ENCODE measurements around the gene BLTP1.
A peak's percentile ranks its signal among the peaks of the same experiment; 100 is the strongest.

The BLTP1 gene

DNA sequence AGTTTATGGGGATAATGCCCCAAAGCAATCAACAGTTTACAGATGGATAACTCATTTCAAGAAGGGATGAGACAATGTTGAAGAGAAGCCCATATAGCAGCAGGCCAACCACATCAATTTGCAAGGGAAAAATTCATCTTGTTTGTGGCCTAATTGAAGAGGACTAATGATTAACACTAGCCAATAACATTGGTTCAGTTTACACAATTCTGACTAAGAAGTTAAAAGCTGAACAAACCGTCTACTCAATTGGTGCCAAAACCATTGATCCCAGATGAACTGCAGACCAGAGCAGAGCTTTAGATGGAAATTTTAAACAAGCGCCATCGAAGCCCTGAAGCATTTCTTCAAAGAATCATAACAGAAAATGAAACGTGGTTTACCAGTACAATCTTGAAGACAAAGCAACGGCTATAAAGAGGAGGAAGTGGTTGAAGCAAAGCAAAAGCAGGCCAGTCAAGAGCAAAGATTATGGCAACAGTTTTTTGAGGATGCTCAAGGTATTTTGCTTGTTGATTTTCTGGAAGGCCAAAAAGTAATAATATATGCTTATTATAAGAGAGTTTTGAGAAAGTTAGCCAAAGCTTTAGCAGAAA lies 20.5 kb upstream of the BLTP1 start:
- Histone ChIP-seq H3K27ac (replicated peaks) (no peak overlapping the region), H3K4me3 (replicated peaks; ENCODE audit: insufficient read depth, low read length) (no peak overlapping the region), H3K27me3 (ENCODE audit: insufficient read depth, poor library complexity, severe bottlenecking) (no peaks in the 10 kb centered on the region)
- TF ChIP-seq GABPA (IDR thresholded peaks at IDR 0.05; ENCODE audit: low read depth) = no peak
- 0 out of 2 replicates have a peak, but pooled peaks have one; percentile 14 for TF ChIP-seq SPI1 (IDR thresholded peaks at IDR 0.05; ENCODE audit: borderline replicate concordance, low read depth)
- no peak for DNase-seq (ENCODE audit: low read depth in 1 of 2, low spot score in 1 of 2)

DNA sequence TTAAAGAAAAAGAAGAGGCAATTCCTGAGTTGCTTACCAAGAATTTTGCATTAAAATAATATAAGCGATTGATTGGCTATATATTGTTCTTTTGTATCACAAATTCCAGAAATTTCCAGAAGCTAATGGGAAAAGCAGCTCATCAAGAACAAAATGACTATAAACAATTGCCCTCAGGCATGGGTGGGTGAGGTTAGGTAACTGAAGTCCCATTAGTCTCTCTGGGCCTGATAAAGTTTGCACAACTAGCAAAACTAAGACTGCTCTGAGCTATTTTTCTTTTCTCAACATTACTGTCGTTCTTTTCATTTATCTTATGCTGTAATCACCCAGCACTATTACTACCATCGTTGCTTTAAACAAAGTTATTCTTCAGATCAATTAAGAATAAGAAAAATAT lies 19.2 kb upstream of the BLTP1 start:
- Histone ChIP-seq H3K27ac (replicated peaks) (no peak overlapping the region), H3K4me3 (replicated peaks; ENCODE audit: insufficient read depth, low read length) (no peak overlapping the region)
- TF ChIP-seq, protein P1, sequence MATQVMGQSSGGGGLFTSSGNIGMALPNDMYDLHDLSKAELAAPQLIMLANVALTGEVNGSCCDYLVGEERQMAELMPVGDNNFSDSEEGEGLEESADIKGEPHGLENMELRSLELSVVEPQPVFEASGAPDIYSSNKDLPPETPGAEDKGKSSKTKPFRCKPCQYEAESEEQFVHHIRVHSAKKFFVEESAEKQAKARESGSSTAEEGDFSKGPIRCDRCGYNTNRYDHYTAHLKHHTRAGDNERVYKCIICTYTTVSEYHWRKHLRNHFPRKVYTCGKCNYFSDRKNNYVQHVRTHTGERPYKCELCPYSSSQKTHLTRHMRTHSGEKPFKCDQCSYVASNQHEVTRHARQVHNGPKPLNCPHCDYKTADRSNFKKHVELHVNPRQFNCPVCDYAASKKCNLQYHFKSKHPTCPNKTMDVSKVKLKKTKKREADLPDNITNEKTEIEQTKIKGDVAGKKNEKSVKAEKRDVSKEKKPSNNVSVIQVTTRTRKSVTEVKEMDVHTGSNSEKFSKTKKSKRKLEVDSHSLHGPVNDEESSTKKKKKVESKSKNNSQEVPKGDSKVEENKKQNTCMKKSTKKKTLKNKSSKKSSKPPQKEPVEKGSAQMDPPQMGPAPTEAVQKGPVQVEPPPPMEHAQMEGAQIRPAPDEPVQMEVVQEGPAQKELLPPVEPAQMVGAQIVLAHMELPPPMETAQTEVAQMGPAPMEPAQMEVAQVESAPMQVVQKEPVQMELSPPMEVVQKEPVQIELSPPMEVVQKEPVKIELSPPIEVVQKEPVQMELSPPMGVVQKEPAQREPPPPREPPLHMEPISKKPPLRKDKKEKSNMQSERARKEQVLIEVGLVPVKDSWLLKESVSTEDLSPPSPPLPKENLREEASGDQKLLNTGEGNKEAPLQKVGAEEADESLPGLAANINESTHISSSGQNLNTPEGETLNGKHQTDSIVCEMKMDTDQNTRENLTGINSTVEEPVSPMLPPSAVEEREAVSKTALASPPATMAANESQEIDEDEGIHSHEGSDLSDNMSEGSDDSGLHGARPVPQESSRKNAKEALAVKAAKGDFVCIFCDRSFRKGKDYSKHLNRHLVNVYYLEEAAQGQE (IDR thresholded peaks at IDR 0.05; ENCODE audit: insufficient replicate concordance, low read depth) = no peak

DNA sequence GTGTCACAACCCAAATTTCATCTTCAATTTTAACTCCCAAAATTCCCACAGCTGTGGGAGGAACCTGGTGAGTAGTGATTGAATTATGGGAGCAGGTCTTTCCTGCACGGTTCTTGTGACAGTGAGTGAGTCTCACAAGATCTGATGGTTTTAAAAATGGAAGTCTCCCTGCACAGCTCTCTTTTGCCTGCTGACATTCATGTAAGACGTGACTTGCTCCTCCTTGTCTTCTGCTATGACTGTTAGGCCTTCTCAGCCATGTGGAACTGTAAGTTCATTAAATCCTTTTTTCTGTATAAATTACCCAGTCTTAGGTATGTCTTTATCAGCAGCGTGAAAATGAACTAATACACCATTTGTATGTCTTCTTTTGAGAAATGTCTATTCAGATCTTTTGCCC lies 13.0 kb upstream of the BLTP1 start:
- Histone ChIP-seq H3K27me3 (ENCODE audit: insufficient read depth, poor library complexity, severe bottlenecking) (no peaks in the 10 kb centered on the region), H3K27ac (replicated peaks) (no peak overlapping the region), H3K4me3 (replicated peaks; ENCODE audit: insufficient read depth, low read length) (no peak overlapping the region)
- DNase-seq (ENCODE audit: low read depth in 1 of 2, low spot score in 1 of 2) = no peak
- no peak for TF ChIP-seq POLR2AphosphoS5 (IDR thresholded peaks at IDR 0.05; ENCODE audit: low read depth)
- TF ChIP-seq, protein P1 (IDR thresholded peaks at IDR 0.05; ENCODE audit: insufficient replicate concordance, low read depth) = no peak
- no peak for TF ChIP-seq SPI1 (IDR thresholded peaks at IDR 0.05; ENCODE audit: borderline replicate concordance, low read depth)

More for the DNA sequence above, 19.2 kb upstream of the BLTP1 start:
- no peak for DNase-seq (ENCODE audit: low read depth in 1 of 2, low spot score in 1 of 2)
- no peaks in the 10 kb centered on the region for H3K27me3 ChIP-seq (ENCODE audit: insufficient read depth, poor library complexity, severe bottlenecking)

DNA sequence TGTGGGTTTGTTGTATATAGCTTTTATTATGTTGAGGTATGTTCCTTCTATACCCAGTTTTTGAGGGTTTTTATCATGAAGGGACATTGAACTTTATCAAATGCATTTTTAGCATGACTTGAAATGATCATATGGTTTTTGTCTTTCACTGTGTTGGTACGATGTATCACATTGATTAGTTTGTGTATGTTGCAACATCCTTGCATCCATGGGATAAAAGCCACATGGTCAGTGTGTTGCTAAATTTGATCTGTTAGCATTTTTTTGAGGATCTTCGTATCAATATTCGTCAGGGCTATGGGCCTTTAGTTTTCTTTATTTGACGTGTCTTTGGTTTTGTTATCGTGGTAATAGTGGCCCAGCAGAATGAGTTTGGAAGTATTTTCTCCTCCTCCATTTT lies 11.3 kb upstream of the BLTP1 start:
- Histone ChIP-seq H3K27ac (replicated peaks) (no peak overlapping the region), H3K4me3 (replicated peaks; ENCODE audit: insufficient read depth, low read length) (no peak overlapping the region), H3K27me3 (ENCODE audit: insufficient read depth, poor library complexity, severe bottlenecking) (no peaks in the 10 kb centered on the region)
- DNase-seq (ENCODE audit: low read depth in 1 of 2, low spot score in 1 of 2) = no peak
- TF ChIP-seq GABPA (IDR thresholded peaks at IDR 0.05; ENCODE audit: low read depth) (no peak), POLR2AphosphoS5 (IDR thresholded peaks at IDR 0.05; ENCODE audit: low read depth) (no peak), SPI1 (IDR thresholded peaks at IDR 0.05; ENCODE audit: borderline replicate concordance, low read depth) (no peak)
- TF ChIP-seq, protein P2, sequence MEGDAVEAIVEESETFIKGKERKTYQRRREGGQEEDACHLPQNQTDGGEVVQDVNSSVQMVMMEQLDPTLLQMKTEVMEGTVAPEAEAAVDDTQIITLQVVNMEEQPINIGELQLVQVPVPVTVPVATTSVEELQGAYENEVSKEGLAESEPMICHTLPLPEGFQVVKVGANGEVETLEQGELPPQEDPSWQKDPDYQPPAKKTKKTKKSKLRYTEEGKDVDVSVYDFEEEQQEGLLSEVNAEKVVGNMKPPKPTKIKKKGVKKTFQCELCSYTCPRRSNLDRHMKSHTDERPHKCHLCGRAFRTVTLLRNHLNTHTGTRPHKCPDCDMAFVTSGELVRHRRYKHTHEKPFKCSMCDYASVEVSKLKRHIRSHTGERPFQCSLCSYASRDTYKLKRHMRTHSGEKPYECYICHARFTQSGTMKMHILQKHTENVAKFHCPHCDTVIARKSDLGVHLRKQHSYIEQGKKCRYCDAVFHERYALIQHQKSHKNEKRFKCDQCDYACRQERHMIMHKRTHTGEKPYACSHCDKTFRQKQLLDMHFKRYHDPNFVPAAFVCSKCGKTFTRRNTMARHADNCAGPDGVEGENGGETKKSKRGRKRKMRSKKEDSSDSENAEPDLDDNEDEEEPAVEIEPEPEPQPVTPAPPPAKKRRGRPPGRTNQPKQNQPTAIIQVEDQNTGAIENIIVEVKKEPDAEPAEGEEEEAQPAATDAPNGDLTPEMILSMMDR (IDR thresholded peaks at IDR 0.05; ENCODE audit: insufficient read depth, low read length) = no peak
- TF ChIP-seq, protein P1 (IDR thresholded peaks at IDR 0.05; ENCODE audit: insufficient replicate concordance, low read depth) = no peak

Data from HL-60 (cell line).